ENCODE data around the gene PCDH1.

GRCh38 chr5:141815796-141816180, 62.4 kb downstream of the PCDH1 start:
- TF ChIP-seq CTCF (IDR thresholded peaks at IDR 0.05; ENCODE audit: control extremely low read depth in 1 of 3, insufficient read depth in 1 of 3, low read depth in 1 of 3, low read length in 3 of 3) (no peak), CHD2 (IDR thresholded peaks at IDR 0.05; ENCODE audit: low read length) (no peak), RAD21 (IDR thresholded peaks at IDR 0.05 in 1 of 2, conservative IDR thresholded peaks at IDR 0.05 in 1 of 2; ENCODE audit: low read depth in 2 of 2, low read length in 2 of 2) (no peak), SRF (IDR thresholded peaks at IDR 0.05; ENCODE audit: low read depth, low read length) (no peak), EZH2 (IDR thresholded peaks at IDR 0.05; ENCODE audit: low read depth, low read length, severe bottlenecking) (no peak), RXRA (IDR thresholded peaks at IDR 0.05; ENCODE audit: insufficient read depth, low read depth, low read length) (no peak), CREB1 (IDR thresholded peaks at IDR 0.05) (no peak), MAX (IDR thresholded peaks at IDR 0.05) (no peak), POLR2A (IDR thresholded peaks at IDR 0.05; ENCODE audit: control extremely low read depth in 1 of 2, low read depth in 2 of 2, low read length in 2 of 2) (no peak), TEAD4 (IDR thresholded peaks at IDR 0.05; ENCODE audit: low read depth, low read length) (no peak), JUN (IDR thresholded peaks at IDR 0.05; ENCODE audit: low read depth, low read length) (no peak)

Measured in H1 (cell line).